HUDEP-2 (cell line): ENCODE results near the gene MTF2.

Experiments used
- DNase-seq, 76 experiments: peaks; one replicate each; lab custom pipeline; 2025; ENCODE audit not compliant: unreplicated experiment in 76 of 76; lab: John Stamatoyannopoulos, UW

MTF2 gene

GRCh38 chr1:93081716-93082115 is 2.6 kb downstream of the MTF2 start:
- DNase-seq = no peak

GRCh38 chr1:93082313-93082712 is 3.2 kb downstream of the MTF2 start:
- DNase-seq = no peak

- DNase-seq = no peak
Observed at GRCh38 chr1:93083979-93084378, 4.9 kb downstream of the MTF2 start.

- DNase-seq = no peak
Observed at GRCh38 chr1:93087532-93087931, 8.4 kb downstream of the MTF2 start.

- DNase-seq = no peak
Observed at GRCh38 chr1:93093332-93094006, 14.4 kb downstream of the MTF2 start.

GRCh38 chr1:93095804-93096585 is 16.9 kb downstream of the MTF2 start:
- DNase-seq = no peak

GRCh38 chr1:93102142-93102541 is 23.1 kb downstream of the MTF2 start:
- DNase-seq = no peak

GRCh38 chr1:93106226-93106625 is 27.1 kb downstream of the MTF2 start:
- no peak for DNase-seq

- DNase-seq = no peak
Observed at GRCh38 chr1:93107395-93107794, 28.3 kb downstream of the MTF2 start.

- no peak for DNase-seq
Observed at GRCh38 chr1:93108335-93108734, 29.3 kb downstream of the MTF2 start.

GRCh38 chr1:93109578-93109977 is 30.5 kb downstream of the MTF2 start:
- DNase-seq = no peak

GRCh38 chr1:93111065-93111464 is 32.0 kb downstream of the MTF2 start:
- no peak for DNase-seq

GRCh38 chr1:93111561-93111960 is 32.5 kb downstream of the MTF2 start:
- DNase-seq = no peak

GRCh38 chr1:93113127-93113526 is 34.0 kb downstream of the MTF2 start:
- DNase-seq = no peak

- no peak for DNase-seq
Observed at GRCh38 chr1:93114391-93114790, 35.3 kb downstream of the MTF2 start.

GRCh38 chr1:93120614-93121013 is 41.5 kb downstream of the MTF2 start:
- no peak for DNase-seq

GRCh38 chr1:93123201-93123783 is 44.2 kb downstream of the MTF2 start:
- DNase-seq = no peak

- no peak for DNase-seq
Observed at GRCh38 chr1:93124556-93125355, 45.7 kb downstream of the MTF2 start.

- no peak for DNase-seq
Observed at GRCh38 chr1:93129507-93130099, 50.5 kb downstream of the MTF2 start.

GRCh38 chr1:93132638-93133037 is 53.6 kb downstream of the MTF2 start:
- no peak for DNase-seq

- DNase-seq = no peak
Observed at GRCh38 chr1:93136445-93136844, 57.4 kb downstream of the MTF2 start.
